Stomach (tissue), 9 donors: ENCODE data around the gene TSPYL2. TPM values are rescaled to one million over a fixed set of nuclear protein-coding genes. Genes with fewer than 3 reads are reported as not detected.

Experiments
- DNase-seq, 2 donors: peaks; one replicate each; pipeline versions ENCODE4 v3.0.0 to v3.0.0-alpha.2; 2013 to 2019
- H3K27ac ChIP-seq, 5 donors: fragments of 200-600 bp in 4 of 5; sonication (generic) in 4 of 5; one replicate each; pipeline ENCODE4 v1.5.1; 2013 to 2019; ENCODE audit warnings: mild to moderate bottlenecking in 1 of 5, moderate library complexity in 1 of 5
- H3K27me3 ChIP-seq, 3 donors: fragments of 200-600 bp; sonication (generic); one replicate each; pipeline ENCODE4 v1.5.1; 2017 to 2019; ENCODE audit warnings: mixed run types in 1 of 3
- H3K36me3 ChIP-seq, 4 donors: fragments of 200-600 bp; sonication (generic); 1 replicate in 3 of 4; 2 replicates in 1 of 4; pipeline ENCODE4 v1.5.1; 2016 to 2019
- H3K4me1 ChIP-seq, 4 donors: fragments of 200-600 bp; sonication (generic); one replicate each; pipeline ENCODE4 v1.5.1; 2016 to 2019
- H3K4me3 ChIP-seq, 4 donors: fragments of 200-600 bp; sonication (generic) in 3 of 4; one replicate each; pipeline ENCODE4 v1.5.1; 2016 to 2019; ENCODE audit warnings: mild to moderate bottlenecking in 1 of 4
- H3K9me3 ChIP-seq, 4 donors: fragments of 200-600 bp; sonication (generic); one replicate each; pipeline ENCODE4 v1.5.1; 2016 to 2019
- EP300 ChIP-seq: sonication (generic); formaldehyde crosslinking; IDR thresholded peaks from one replicate; pipeline ENCODE4 v1.6.1; 2017; ENCODE audit warnings: antibody characterized with exemption
- POLR2A ChIP-seq, 4 donors: fragments of 450-650 bp; IDR thresholded peaks; one replicate each; pipeline ENCODE4 v1.6.1; 2016; ENCODE audit warnings: antibody characterized with exemption in 4 of 4, control low read depth in 2 of 4, mild to moderate bottlenecking in 1 of 4, moderate library complexity in 1 of 4
- POLR2AphosphoS5 ChIP-seq, 3 donors: sonication (generic); formaldehyde crosslinking; IDR thresholded peaks; one replicate each; pipeline ENCODE4 v1.6.1; 2016; ENCODE audit warnings: antibody characterized with exemption in 3 of 3
- WGBS, 5 donors: extraction: QIAGEN DNeasy Blood & Tissue Kit in 3 of 5; methylation state at CpG; one replicate each; pipeline versions ENCODE4 v1.1.5 to v1.1.7; 2013 to 2018; 5-methylcytosine and 5-hydroxymethylcytosine counted together
- intact Hi-C: fragments of 100-400 bp; cut with DNase I; formaldehyde crosslinking; loops from one replicate; pipeline ENCODE4 v1.15.1; 2023; ENCODE audit warnings: low total_unique reads
- polyA plus RNA-seq, 3 donors: library from polyadenylated mRNA; stranded (reverse); fragments of 200-250 nt; gene quantifications; one replicate each; pipeline ENCODE4 v1.2.3, GENCODE V29; 2013
- total RNA-seq, 5 donors: library from RNA; depleted of rRNA; stranded (reverse); fragments of >200 nt; gene quantifications; one replicate each; pipeline versions ENCODE4 v1.1.0 to v1.2.3, GENCODE V29; 2014 to 2016
- TF ChIP-seq, protein P1 (sequence below), 7 experiments: fragments of 450-650 bp in 4 of 7; fragments of 200-600 bp in 3 of 7; sonication (generic) in 3 of 7; IDR thresholded peaks; one replicate each; pipeline ENCODE4 v1.5.1; 2016 to 2019; ENCODE audit warnings: antibody characterized with exemption in 7 of 7, control low read depth in 2 of 7, mild to moderate bottlenecking in 1 of 7
- donor health status: healthy with polysubstance abuse.
- donor health status: Bipolar disorder and iron deficiency.
- donor health status: healthy.

TSPYL2 gene
- total and polyA plus RNA-seq, 8 donors, result 19.9 to 105 (median 44.9) TPM

DNA sequence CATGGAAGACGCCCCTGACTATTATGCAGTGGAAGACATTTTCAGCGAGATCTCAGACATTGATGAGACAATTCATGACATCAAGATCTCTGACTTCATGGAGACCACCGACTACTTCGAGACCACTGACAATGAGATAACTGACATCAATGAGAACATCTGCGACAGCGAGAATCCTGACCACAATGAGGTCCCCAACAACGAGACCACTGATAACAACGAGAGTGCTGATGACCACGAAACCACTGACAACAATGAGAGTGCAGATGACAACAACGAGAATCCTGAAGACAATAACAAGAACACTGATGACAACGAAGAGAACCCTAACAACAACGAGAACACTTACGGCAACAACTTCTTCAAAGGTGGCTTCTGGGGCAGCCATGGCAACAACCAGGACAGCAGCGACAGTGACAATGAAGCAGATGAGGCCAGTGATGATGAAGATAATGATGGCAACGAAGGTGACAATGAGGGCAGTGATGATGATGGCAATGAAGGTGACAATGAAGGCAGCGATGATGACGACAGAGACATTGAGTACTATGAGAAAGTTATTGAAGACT is 3.6 kb downstream of the TSPYL2 start:
- H3K4me3 ChIP-seq, result peak overlapping the region in 3 of 4 donors; percentile 0 to 72 (median 14)

DNA sequence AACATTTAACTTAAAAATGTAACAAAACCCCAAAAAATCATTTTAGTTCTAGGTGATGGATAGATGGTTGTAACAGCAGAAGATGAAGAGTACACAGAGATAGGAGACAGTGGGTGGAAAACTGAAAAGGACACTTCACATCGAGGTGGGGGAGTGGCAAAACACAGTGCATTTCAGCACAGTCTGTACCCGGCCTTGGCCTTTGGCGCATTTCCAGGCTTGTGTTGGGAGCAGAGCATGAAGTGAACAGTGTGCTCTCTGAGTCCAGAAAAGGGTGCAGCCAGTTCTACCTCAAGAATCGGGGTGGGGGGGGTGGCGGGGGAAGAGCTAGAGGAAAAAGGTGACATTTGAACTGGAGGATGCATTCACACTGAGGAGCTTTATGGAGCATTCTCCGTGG is 4.3 kb downstream of the TSPYL2 start:
- no peaks in the 10 kb centered on the region for H3K9me3 ChIP-seq
- H3K36me3 ChIP-seq, result peaks cover 0 to 29% (median 20%) of the 10 kb centered on the region in 4 donors
- peaks cover 0 to 9% (median 0%) of the 10 kb centered on the region in 3 donors for H3K27me3 ChIP-seq
- intact Hi-C loops, result no loop called here
- DNase-seq, result peak in 1 of 2 donors; percentile 63
- WGBS, 5 donors, result 29 to 41% (median 34%) methylated on average over 6 of the region's 6 CpGs
- H3K4me3 ChIP-seq, result peak overlapping the region in 3 of 4 donors; percentile 7 to 72 (median 14)
- peaks cover 0 to 51% (median 34%) of the 10 kb centered on the region in 4 donors for H3K4me1 ChIP-seq
- TF ChIP-seq, protein P1, sequence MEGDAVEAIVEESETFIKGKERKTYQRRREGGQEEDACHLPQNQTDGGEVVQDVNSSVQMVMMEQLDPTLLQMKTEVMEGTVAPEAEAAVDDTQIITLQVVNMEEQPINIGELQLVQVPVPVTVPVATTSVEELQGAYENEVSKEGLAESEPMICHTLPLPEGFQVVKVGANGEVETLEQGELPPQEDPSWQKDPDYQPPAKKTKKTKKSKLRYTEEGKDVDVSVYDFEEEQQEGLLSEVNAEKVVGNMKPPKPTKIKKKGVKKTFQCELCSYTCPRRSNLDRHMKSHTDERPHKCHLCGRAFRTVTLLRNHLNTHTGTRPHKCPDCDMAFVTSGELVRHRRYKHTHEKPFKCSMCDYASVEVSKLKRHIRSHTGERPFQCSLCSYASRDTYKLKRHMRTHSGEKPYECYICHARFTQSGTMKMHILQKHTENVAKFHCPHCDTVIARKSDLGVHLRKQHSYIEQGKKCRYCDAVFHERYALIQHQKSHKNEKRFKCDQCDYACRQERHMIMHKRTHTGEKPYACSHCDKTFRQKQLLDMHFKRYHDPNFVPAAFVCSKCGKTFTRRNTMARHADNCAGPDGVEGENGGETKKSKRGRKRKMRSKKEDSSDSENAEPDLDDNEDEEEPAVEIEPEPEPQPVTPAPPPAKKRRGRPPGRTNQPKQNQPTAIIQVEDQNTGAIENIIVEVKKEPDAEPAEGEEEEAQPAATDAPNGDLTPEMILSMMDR (IDR thresholded peaks at IDR 0.05), result no peak
- TF ChIP-seq POLR2A (IDR thresholded peaks at IDR 0.05) (no peak), EP300 (no peak), POLR2AphosphoS5 (IDR thresholded peaks at IDR 0.05) (peak in 1 of 3 donors; percentile 3)
- peak overlapping the region in 4 of 5 donors; percentile 83 to 92 (median 84) for H3K27ac ChIP-seq

More for the DNA sequence above, 3.6 kb downstream of the TSPYL2 start:
- Histone ChIP-seq H3K27ac (peak overlapping the region in 3 of 5 donors; percentile 33 to 92 (median 84)), H3K4me1 (peaks cover 0 to 51% (median 34%) of the 10 kb centered on the region in 4 donors), H3K36me3 (peaks cover 0 to 29% (median 20%) of the 10 kb centered on the region in 4 donors), H3K27me3 (peaks cover 0 to 9% (median 0%) of the 10 kb centered on the region in 3 donors), H3K9me3 (no peaks in the 10 kb centered on the region)
- TF ChIP-seq POLR2A (IDR thresholded peaks at IDR 0.05), result no peak
- TF ChIP-seq, protein P1 (IDR thresholded peaks at IDR 0.05), result no peak
- TF ChIP-seq EP300, result no peak
- no peak for TF ChIP-seq POLR2AphosphoS5 (IDR thresholded peaks at IDR 0.05)
- WGBS, 5 donors, result 68 to 82% (median 77%) methylated on average over 14 to 17 of the region's 17 CpGs
- no peak for DNase-seq
- intact Hi-C loops, result no loop called here

DNA sequence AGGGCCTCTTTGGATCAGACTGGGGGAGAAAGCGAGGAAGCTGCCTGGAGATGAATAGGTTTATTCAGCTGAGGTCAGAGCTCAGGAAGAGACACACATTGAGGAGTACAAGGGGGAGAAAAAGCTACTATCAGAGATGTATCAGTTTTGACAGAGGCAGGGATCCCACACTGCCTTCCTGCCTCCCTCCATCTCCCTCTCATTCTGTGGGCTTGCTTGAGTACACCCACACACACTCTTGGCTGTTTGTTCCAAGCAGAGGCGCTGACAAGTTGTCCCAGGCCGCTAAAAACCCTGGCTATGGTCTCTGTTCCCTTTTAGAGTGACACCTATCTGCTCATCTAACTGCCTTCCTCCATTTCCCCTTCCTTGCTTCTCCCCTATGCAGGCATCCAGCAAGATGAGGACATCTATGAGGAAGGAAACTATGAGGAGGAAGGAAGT is 5.2 kb downstream of the TSPYL2 start:
- TF ChIP-seq, protein P1 (IDR thresholded peaks at IDR 0.05), result no peak
- no peak for TF ChIP-seq POLR2A (IDR thresholded peaks at IDR 0.05)
- no peak for TF ChIP-seq EP300
- TF ChIP-seq POLR2AphosphoS5 (IDR thresholded peaks at IDR 0.05), result no peak
- peak overlapping the region in 2 of 4 donors; percentile 26 to 72 for H3K4me3 ChIP-seq
- peaks cover 0 to 29% (median 20%) of the 10 kb centered on the region in 4 donors for H3K36me3 ChIP-seq
- no peaks in the 10 kb centered on the region for H3K9me3 ChIP-seq
- H3K4me1 ChIP-seq, result peaks cover 0 to 51% (median 34%) of the 10 kb centered on the region in 4 donors
- intact Hi-C loops, result no loop called here
- no peak for DNase-seq
- H3K27ac ChIP-seq, result peak overlapping the region; percentile 61 to 92 (median 84)
- WGBS, 5 donors, result 57 to 71% (median 67%) methylated on average over 3 of the region's 3 CpGs
- H3K27me3 ChIP-seq, result peaks cover 0 to 9% (median 0%) of the 10 kb centered on the region in 3 donors

DNA sequence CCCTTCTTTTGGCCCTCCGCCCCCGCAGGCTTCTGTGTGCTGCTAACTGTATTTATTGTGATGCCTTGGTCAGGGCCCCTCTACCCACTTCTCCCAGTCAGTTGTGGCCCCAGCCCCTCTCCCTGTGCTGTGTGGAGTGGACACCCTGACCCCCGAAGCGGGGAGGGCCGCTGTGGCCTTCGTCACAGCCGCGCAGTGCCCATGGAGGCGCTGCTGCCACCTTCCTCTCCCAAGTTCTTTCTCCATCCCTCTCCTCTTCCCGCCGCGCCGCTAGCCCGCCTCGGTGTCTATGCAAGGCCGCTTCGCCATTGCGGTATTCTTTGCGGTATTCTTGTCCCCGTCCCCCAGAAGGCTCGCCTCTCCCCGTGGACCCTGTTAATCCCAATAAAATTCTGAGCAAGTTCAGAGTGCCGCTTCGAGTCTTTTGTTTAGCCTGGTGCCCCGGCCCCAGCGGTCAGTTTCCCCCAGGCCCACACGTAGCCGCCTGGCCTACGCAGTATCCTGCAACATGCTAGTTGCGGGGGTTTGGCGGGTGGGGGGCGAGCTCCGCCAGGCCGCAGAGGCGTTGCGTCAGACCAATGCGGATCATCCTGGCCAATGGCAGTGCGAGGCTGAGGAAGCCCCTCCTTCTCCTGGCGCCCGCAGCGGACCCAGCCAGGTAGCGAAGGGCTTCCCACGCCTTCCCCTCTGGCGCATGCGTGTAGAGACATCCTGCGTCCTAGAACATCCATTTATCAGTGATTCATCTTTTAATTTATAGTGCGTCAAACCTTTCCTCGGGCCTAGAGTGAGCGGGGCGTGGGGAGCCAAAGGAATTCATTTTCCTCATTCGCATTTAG is 6.2 kb downstream of the TSPYL2 start:
- TF ChIP-seq, protein P1 (IDR thresholded peaks at IDR 0.05), result no peak
- TF ChIP-seq EP300 (no peak), POLR2AphosphoS5 (IDR thresholded peaks at IDR 0.05) (peak; percentile 38 to 66 (median 40)), POLR2A (IDR thresholded peaks at IDR 0.05) (peak in 1 of 4 donors; percentile 25)
- intact Hi-C loops, result no loop called here
- peaks cover 0 to 29% (median 20%) of the 10 kb centered on the region in 4 donors for H3K36me3 ChIP-seq
- 20 to 44% (median 31%) methylated on average over 31 to 51 of the region's 51 CpGs for WGBS, 5 donors
- H3K4me1 ChIP-seq, result peaks cover 0 to 47% (median 32%) of the 10 kb centered on the region in 4 donors
- peak; percentile 84 to 95 for DNase-seq
- H3K27ac ChIP-seq, result peak overlapping the region; percentile 79 to 92 (median 84)
- H3K27me3 ChIP-seq, result peaks cover 0 to 6% (median 0%) of the 10 kb centered on the region in 3 donors
- H3K4me3 ChIP-seq, result peak overlapping the region; percentile 26 to 42 (median 34)
- no peaks in the 10 kb centered on the region for H3K9me3 ChIP-seq
